ENCODE data around the gene RNF10. TPM values are rescaled to one million over a fixed set of nuclear protein-coding genes. Genes with fewer than 3 reads are reported as not detected.
A peak's percentile ranks its signal among the peaks of the same experiment; 100 is the strongest.
"Not testable (repeated sequence)": the region's sequence is repeated elsewhere in the genome, so short reads cannot be mapped to it uniquely, and the experiment has no call there.

The RNF10 gene
- total RNA-seq, 4 donors from 2014 or later, result 201 to 306 (median 264) TPM

DNA sequence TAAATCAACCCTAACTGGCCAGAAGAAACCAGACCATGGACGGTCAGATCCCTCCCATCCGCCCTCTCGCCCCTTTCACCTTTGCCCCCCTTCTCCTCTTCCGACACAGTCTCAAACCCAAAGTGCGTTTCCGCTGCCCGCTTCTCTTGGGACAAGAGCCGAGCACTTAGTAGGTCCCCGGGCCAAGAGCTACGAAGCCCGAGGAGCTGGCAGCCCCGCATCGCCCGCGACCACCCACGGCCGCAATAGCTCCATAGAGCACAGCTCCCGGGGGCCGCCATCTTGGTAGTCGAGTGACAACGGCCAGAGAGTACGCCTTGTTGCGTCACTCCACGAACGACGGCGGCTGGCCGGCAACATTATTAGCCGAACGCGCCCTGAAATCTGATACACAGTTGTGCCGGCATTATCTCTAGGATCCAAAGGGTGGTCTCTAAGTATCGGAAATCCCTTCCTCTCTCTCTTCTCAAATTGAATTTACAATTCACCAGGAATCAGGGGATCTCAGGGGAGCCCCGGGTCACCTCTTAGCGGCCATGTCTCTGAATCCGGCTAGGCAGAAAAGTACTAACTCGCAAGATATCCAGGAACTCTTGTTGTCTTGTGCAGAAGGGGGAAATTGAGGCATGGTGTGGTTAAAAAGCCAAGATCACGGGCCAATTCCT is 5.2 kb upstream of the RNF10 start, which contains the start of gene COQ5:
TSS of gene COQ5 (minus strand) at position 298 of the 665 bp plus-strand sequence. CDS start at position 281, 17 bp downstream.
- Histone ChIP-seq H3K9me3 (no peaks in the 10 kb centered on the region), H3K36me3 (peaks cover 0 to 14% (median 0%) of the 10 kb centered on the region in 3 donors), H3K4me3 (peak within 1 kb of the TSS; percentile 74 to 90 (median 80)), H3K27me3 (no peaks in the 10 kb centered on the region), H3K4me1 (peaks cover 0 to 27% (median 4%) of the 10 kb centered on the region in 4 donors), H3K27ac (peak within 1 kb of the TSS; percentile 89 to 98 (median 95))
- TF ChIP-seq POLR2A (IDR thresholded peaks at IDR 0.05) (peak in 1 of 2 donors; percentile 68), EP300 (IDR thresholded peaks at IDR 0.05) (peak; percentile 67 to 94)
- TF ChIP-seq, protein P1, sequence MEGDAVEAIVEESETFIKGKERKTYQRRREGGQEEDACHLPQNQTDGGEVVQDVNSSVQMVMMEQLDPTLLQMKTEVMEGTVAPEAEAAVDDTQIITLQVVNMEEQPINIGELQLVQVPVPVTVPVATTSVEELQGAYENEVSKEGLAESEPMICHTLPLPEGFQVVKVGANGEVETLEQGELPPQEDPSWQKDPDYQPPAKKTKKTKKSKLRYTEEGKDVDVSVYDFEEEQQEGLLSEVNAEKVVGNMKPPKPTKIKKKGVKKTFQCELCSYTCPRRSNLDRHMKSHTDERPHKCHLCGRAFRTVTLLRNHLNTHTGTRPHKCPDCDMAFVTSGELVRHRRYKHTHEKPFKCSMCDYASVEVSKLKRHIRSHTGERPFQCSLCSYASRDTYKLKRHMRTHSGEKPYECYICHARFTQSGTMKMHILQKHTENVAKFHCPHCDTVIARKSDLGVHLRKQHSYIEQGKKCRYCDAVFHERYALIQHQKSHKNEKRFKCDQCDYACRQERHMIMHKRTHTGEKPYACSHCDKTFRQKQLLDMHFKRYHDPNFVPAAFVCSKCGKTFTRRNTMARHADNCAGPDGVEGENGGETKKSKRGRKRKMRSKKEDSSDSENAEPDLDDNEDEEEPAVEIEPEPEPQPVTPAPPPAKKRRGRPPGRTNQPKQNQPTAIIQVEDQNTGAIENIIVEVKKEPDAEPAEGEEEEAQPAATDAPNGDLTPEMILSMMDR (IDR thresholded peaks at IDR 0.05), result no peak
- peak; percentile 86 to 93 for DNase-seq (ENCODE audit: low spot score in 2 of 2)
- 0% methylated on average over 35 to 38 of the region's 38 CpGs for WGBS, 2 donors

DNA sequence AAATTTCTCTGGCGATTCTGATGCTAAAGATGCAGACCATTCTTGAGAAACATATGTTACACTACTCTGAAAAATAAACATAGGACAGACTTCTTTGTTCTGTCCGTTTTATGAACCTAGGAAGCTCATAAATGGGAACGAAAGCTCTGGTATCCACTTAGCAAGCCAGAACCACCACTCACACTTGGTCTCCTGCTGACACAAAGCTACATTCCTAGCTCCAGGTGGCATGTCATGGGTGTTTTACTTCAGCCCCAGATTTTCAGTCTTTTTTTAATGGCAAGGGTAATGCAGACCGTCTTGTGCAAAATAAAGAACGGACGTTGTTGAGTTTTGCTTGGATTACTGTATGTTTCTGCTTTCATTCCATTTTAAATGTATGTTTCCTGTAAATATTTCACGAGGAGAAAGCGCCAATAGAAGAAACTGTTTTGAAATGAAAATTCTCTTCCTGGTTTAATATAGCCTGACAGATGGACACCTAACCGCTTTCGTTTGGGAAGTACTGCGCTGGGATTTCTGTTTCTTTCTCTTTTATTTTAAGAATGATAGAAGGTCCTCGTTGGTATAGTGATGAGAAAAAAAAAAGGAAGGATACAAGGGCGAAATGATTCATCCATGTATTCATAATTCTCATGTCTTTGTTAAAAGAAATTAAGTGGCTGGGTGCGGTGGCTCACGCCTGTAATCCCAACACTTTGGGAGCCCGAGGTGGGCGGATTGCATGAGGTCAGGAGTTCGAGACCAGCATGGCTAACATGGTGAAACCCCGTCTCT is 4.3 kb upstream of the RNF10 start:
- WGBS, 2 donors, result 26 to 41% methylated on average over 19 of the region's 19 CpGs
- TF ChIP-seq, protein P1 (IDR thresholded peaks at IDR 0.05), result no peak
- TF ChIP-seq POLR2A (IDR thresholded peaks at IDR 0.05), result no peak
- TF ChIP-seq EP300 (IDR thresholded peaks at IDR 0.05), result no peak
- DNase-seq (ENCODE audit: low spot score in 2 of 2), result no peak

DNA sequence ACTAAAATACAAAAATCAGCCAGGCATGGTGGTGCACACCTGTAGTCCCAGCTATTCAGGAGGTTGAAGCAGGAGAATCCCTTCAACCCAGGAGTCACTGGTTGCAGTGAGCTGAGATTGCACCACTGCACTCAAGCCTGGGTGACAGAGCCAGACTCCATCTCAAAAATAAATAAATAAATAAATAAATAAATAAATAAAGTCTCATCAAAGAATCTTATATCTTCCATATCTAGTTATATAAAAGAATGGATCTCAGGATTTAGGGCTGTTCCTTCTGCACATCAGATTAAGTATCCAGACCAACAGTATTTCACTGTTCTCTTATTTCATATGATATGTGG is 3.8 kb upstream of the RNF10 start:
- peak overlapping the region in 3 of 4 donors; percentile 89 to 98 (median 96) for H3K27ac ChIP-seq
- H3K4me3 ChIP-seq, result peak overlapping the region in 1 of 4 donors; percentile 81

More for the DNA sequence above, 4.3 kb upstream of the RNF10 start:
- H3K36me3 ChIP-seq, result peaks cover 0 to 9% (median 0%) of the 10 kb centered on the region in 3 donors
- H3K9me3 ChIP-seq, result no peaks in the 10 kb centered on the region
- peak overlapping the region; percentile 89 to 98 (median 95) for H3K27ac ChIP-seq
- peak overlapping the region; percentile 74 to 90 (median 80) for H3K4me3 ChIP-seq
- H3K27me3 ChIP-seq, result no peaks in the 10 kb centered on the region
- peaks cover 0 to 27% (median 4%) of the 10 kb centered on the region in 4 donors for H3K4me1 ChIP-seq

DNA sequence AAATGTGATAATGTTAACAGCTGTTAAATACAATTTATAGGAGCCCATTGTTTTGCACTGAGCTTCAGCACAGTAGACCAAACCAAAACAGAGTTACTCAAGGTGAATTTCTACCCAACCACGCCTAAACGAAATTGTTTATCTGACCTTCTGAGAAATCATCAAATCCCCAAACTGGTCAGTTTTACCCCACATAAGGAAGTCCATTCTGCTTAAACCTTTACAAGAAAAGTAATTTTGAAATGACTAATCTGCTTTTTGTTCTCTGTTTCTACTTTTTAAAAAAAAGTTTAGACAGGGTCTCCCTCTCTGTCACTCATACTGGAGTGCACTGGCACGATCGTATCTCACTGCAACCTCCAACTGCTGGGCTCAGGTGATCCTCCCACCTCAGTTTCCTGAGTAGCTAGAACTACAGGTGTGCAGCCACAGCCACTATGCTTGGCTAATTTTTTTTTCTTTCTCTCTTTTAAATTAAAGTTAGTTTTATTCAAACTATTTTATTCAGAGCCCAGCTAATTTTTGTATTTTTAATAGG is 1.4 kb upstream of the RNF10 start:
- Histone ChIP-seq H3K4me3 (no peak overlapping the region), H3K27me3 (no peaks in the 10 kb centered on the region), H3K36me3 (no peaks in the 10 kb centered on the region), H3K4me1 (peaks cover 0 to 47% (median 29%) of the 10 kb centered on the region in 4 donors), H3K27ac (no peak overlapping the region), H3K9me3 (no peaks in the 10 kb centered on the region)
- TF ChIP-seq EP300 (IDR thresholded peaks at IDR 0.05), result no peak
- no peak for TF ChIP-seq POLR2A (IDR thresholded peaks at IDR 0.05)
- TF ChIP-seq, protein P1 (IDR thresholded peaks at IDR 0.05), result no peak
- 74 to 84% methylated on average over 4 of the region's 4 CpGs for WGBS, 2 donors
- DNase-seq (ENCODE audit: low spot score in 2 of 2), result no peak

More for the DNA sequence above, 3.8 kb upstream of the RNF10 start:
- not testable (repeated sequence) for H3K36me3 ChIP-seq; DNase-seq (ENCODE audit: low spot score in 2 of 2); H3K9me3 ChIP-seq; H3K27me3 ChIP-seq
- peaks cover 0 to 29% (median 6%) of the 10 kb centered on the region in 4 donors for H3K4me1 ChIP-seq

DNA sequence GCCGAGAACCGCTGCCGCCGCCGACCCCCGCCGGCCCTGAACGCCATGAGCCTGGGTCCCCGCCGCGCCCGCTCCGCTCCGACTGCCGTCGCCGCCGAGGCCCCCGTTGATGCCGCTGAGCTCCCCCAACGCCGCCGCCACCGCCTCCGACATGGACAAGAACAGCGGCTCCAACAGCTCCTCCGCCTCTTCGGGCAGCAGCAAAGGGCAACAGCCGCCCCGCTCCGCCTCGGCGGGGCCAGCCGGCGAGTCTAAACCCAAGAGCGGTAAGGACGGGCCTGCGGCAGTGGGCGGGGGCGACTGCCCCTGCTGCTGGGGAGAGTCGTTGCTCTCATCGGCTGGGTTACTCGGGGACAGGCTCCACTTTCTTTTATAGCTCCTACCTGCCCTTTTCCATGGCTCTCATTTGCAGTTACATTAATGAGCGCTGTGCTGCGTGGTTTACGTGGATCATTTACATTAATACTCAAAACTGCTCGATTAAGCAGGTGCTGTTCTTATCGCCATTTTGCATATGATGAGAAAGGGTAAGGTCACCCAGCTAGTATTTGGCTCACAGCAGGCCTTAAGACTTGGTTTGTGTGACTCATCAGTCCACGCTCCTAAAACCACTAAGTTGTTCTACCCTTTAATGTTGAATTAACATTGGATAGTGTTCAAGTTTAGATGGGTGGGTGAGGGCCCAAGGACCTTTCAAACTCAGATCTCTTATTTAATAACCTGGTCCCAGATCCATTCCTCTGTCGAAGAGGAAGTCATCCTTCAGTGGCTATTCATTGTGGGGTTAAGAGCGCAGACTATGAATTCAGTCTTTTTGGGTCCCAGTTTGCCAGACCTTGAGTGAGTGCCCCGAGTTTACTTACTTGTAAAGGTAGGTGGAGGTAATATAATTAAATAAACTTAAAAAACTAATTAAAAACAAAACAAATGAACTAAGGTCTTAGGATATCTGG is 823 bp downstream of the RNF10 start:
- TF ChIP-seq, protein P1 (IDR thresholded peaks at IDR 0.05), result no peak
- no peak for TF ChIP-seq EP300 (IDR thresholded peaks at IDR 0.05)
- TF ChIP-seq POLR2A (IDR thresholded peaks at IDR 0.05), result no peak
- Histone ChIP-seq H3K27ac (peak overlapping the region; percentile 79 to 97 (median 96)), H3K36me3 (no peaks in the 10 kb centered on the region), H3K9me3 (no peaks in the 10 kb centered on the region), H3K4me3 (peak overlapping the region; percentile 79 to 99 (median 88)), H3K4me1 (peaks cover 0 to 55% (median 46%) of the 10 kb centered on the region in 4 donors), H3K27me3 (no peaks in the 10 kb centered on the region)
- 2% methylated on average over 36 to 51 of the region's 52 CpGs for WGBS, 2 donors
- DNase-seq (ENCODE audit: low spot score in 2 of 2), result no peak
